Progenitor cell of endocrine pancreas (in vitro differentiated cells): ENCODE data around the gene AGPAT2. TPM values are rescaled to one million over a fixed set of nuclear protein-coding genes. Genes with fewer than 3 reads are reported as not detected.
A peak's percentile ranks its signal among the peaks of the same experiment; 100 is the strongest.

Experiments
- DNase-seq: peaks from one replicate; pipeline ENCODE4 v3.0.0; 2021; ENCODE audit warnings: low spot score; ENCODE audit not compliant: unreplicated experiment
- H3K27ac Mint-ChIP-seq: 2 replicates; pipeline ENCODE4 v1.8.0; 2021; ENCODE audit warnings: mild to moderate bottlenecking, moderate library complexity, mixed read lengths
- H3K27me3 Mint-ChIP-seq: 2 replicates; pipeline ENCODE4 v1.8.0; 2021; ENCODE audit warnings: mixed read lengths
- H3K36me3 Mint-ChIP-seq: 2 replicates; pipeline ENCODE4 v1.8.0; 2022; ENCODE audit warnings: mixed read lengths; ENCODE audit not compliant: insufficient read depth
- H3K4me1 Mint-ChIP-seq: 2 replicates; pipeline ENCODE4 v1.8.0; 2021; ENCODE audit warnings: low read depth, mixed read lengths
- H3K4me3 Mint-ChIP-seq: 2 replicates; pipeline ENCODE4 v1.8.0; 2021; ENCODE audit warnings: low read depth, mild to moderate bottlenecking, moderate library complexity, mixed read lengths
- H3K9me3 Mint-ChIP-seq: 2 replicates; pipeline ENCODE4 v1.8.0; 2021; ENCODE audit warnings: low read depth, mixed read lengths
- CTCF ChIP-seq: fragments of 200-600 bp; sonication (generic); IDR thresholded peaks from one replicate; pipeline ENCODE4 v1.5.0; 2021; ENCODE audit warnings: antibody characterized with exemption, mild to moderate bottlenecking; ENCODE audit not compliant: unreplicated experiment
- total RNA-seq: library from RNA; stranded (reverse); gene quantifications from 2 replicates; pipeline ENCODE4 v1.2.1, GENCODE V29; 2021

AGPAT2 gene
- total RNA-seq, 1 donor from 2014 or later: 28.0 TPM

GRCh38 chr9:136665111-136665703, 22.1 kb downstream of the AGPAT2 start:
- peak; percentile 52 for DNase-seq
- Mint-ChIP-seq H3K27ac (peak overlapping the region; percentile 13), H3K9me3 (no peaks in the 10 kb centered on the region), H3K4me3 (peak overlapping the region; percentile 73), H3K36me3 (no peaks in the 10 kb centered on the region), H3K27me3 (no peaks in the 10 kb centered on the region), H3K4me1 (peaks cover 1% of the 10 kb centered on the region)
- TF ChIP-seq CTCF: peak; percentile 57

DNA sequence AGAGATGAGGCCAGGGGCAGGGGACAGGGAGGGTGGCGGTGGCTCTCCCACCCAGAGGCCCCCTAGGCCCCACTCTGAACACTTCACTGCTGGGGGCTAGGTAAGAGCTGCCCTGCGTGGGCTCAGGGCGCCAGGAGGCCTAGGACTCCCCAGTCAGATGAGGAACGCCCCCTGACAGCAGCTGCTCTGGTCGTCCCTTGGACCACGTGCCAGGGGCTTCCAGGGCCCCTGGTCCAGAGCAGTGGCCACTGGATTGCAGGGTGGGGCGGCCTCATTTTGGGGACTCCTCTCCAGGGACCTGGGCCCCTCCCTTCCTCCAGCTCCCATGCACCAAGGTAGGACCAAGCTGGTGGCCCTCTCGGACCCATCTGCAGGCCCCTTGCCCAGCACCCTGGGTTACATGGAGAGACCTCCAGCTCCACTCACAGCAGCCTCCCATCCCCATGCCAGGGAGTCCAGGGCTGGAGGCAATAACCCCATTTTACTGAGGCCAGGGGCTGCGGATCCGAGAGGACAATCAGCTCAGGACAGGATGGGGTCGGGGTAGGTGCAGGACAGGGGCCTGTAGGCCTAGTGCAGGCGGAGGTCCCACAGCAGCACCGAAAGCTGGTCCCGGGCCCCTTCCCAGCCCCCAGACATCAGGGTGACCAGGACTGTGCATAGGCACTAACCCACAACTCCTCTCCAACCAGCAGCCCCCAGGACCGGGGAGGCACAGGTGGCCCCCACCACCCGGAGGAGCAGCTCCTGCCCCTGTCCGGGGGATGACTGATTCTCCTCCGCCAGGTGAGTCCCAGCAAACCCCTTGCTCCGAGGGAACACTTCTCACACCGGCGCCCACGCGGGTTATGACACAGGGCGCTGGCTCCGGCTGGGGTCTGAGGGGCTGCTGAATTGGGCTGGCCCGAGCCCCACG, 23.0 kb downstream of the AGPAT2 start:
- no peak for TF ChIP-seq CTCF
- peak overlapping the region; percentile 73 for H3K4me3 Mint-ChIP-seq
- no peaks in the 10 kb centered on the region for H3K27me3 Mint-ChIP-seq

DNA sequence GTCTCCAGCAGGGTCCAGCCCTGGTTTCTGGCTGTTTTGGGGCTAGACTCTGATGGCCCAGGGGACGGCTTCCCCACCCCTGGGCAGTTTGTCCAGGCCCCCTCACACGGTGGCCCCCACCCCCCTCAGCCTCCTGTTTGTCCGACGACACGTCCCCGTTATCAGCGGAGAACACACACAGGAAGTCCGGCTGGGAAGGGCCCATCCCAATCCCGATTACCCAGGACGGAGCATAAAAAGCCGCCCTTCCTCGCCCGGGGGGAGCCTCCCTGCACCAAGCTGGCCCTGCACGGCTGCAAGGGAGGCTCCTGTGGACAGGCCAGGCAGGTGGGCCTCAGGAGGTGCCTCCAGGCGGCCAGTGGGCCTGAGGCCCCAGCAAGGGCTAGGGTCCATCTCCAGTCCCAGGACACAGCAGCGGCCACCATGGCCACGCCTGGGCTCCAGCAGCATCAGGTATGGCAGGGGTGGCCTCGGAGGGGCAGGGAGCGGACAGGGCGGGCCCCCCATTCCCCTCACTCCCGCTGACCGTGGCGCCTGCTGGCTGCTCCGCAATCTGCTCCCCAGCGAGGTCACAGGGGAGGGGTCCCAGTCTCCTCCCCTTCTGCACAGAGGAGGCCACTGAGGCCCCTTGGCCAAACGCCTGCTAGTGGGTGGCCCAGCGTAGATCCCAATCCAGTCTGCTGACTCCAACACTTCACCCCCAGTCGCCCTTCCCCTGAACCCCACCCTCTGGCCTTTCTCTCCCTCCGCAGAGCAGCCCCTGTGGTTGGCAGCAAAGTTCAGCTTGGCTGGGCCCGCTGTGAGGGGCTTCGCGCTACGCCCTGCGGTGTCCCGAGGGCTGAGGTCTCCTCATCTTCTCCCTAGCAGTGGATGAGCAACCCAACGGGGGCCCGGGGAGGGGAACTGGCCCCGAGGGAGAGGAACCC, 24.3 kb downstream of the AGPAT2 start, which contains the start of gene EGFL7:
Gene EGFL7 (plus strand): TSS at position 261 of the 926 bp plus-strand sequence. CDS start 5,367 bp downstream, outside the sequence.
- TF ChIP-seq CTCF: no peak
- DNase-seq: no peak

More for the DNA sequence above, 23.0 kb downstream of the AGPAT2 start:
- no peak for DNase-seq
- peaks cover 1% of the 10 kb centered on the region for H3K4me1 Mint-ChIP-seq
- no peaks in the 10 kb centered on the region for H3K9me3 Mint-ChIP-seq
- no peaks in the 10 kb centered on the region for H3K36me3 Mint-ChIP-seq
- H3K27ac Mint-ChIP-seq: no peak overlapping the region

DNA sequence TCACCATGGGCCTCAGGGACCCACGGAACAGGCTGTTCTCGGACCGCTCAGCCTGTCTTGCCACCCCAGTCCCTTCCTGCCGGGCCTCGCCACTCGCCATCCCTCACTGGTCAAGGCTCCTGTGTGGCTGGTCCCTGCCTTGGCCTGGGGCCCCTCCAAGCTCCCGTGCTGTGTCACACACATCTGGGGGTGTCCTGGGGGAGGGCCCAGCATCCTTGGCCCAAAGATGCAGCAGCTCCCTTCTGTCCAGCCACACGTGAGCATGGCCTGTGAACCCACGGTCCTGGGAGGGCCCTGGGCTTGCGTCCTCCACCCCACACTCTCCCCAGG, 25.0 kb downstream of the AGPAT2 start:
- H3K4me1 Mint-ChIP-seq: peaks cover 1% of the 10 kb centered on the region
- H3K36me3 Mint-ChIP-seq: no peaks in the 10 kb centered on the region
- H3K27ac Mint-ChIP-seq: no peak overlapping the region
- H3K4me3 Mint-ChIP-seq: no peak overlapping the region
- no peak for DNase-seq
- no peak for TF ChIP-seq CTCF
- H3K27me3 Mint-ChIP-seq: peaks cover 8% of the 10 kb centered on the region
- H3K9me3 Mint-ChIP-seq: no peaks in the 10 kb centered on the region

More for the DNA sequence above, 24.3 kb downstream of the AGPAT2 start, which contains the start of gene EGFL7:
- H3K4me1 Mint-ChIP-seq: peaks cover 1% of the 10 kb centered on the region
- peaks cover 5% of the 10 kb centered on the region for H3K27me3 Mint-ChIP-seq
- H3K36me3 Mint-ChIP-seq: no peaks in the 10 kb centered on the region
- peak within 1 kb of the TSS; percentile 5 for H3K4me3 Mint-ChIP-seq
- H3K9me3 Mint-ChIP-seq: no peaks in the 10 kb centered on the region
- no peak within 1 kb of the TSS for H3K27ac Mint-ChIP-seq
